Measurements from ENCODE around the gene ANKHD1. TPM values are rescaled to one million over a fixed set of nuclear protein-coding genes. Genes with fewer than 3 reads are reported as not detected.
A peak's percentile ranks its signal among the peaks of the same experiment; 100 is the strongest.

ANKHD1 gene
- total RNA-seq, 4 donors from 2014 or later, result 113 to 212 (median 164) TPM

- 65 to 78% methylated on average over 2 to 3 of the region's 3 CpGs for WGBS, 2 donors (ENCODE audit: low coverage in 1 of 2)
- H3K4me1 ChIP-seq, result peaks cover 33 to 57% (median 37%) of the 10 kb centered on the region in 4 donors
Measured at GRCh38 chr5:140549237-140550144, 147.9 kb downstream of the ANKHD1 start.

GRCh38 chr5:140550147-140551079, 148.8 kb downstream of the ANKHD1 start:
- WGBS, 2 donors (ENCODE audit: low coverage in 1 of 2), result 81 to 87% methylated on average over 2 to 11 of the region's 11 CpGs
- in situ Hi-C loops (cut with MboI; ENCODE audit: low pct_ligation_motif_present in 1 of 4, low pct_unique_long_range_greater_than_20kb in 1 of 4, low sequenced_read_pairs in 3 of 4), result loop anchor here in 1 of 4 donors (25.0 kb wide), 1 partner anchor 112 kb away; the partner anchor contains the start of genes DND1 and WDR55
- DNase-seq, result no peak

More at GRCh38 chr5:140549237-140550144, 147.9 kb downstream of the ANKHD1 start:
- H3K27me3 ChIP-seq, result no peaks in the 10 kb centered on the region
- TF ChIP-seq POLR2A (IDR thresholded peaks at IDR 0.05) (peak; percentile 36), POLR2AphosphoS5 (IDR thresholded peaks at IDR 0.05) (peak; percentile 66 to 86 (median 72)), EP300 (IDR thresholded peaks at IDR 0.05; ENCODE audit: low read depth) (no peak)
- TF ChIP-seq, protein P1, sequence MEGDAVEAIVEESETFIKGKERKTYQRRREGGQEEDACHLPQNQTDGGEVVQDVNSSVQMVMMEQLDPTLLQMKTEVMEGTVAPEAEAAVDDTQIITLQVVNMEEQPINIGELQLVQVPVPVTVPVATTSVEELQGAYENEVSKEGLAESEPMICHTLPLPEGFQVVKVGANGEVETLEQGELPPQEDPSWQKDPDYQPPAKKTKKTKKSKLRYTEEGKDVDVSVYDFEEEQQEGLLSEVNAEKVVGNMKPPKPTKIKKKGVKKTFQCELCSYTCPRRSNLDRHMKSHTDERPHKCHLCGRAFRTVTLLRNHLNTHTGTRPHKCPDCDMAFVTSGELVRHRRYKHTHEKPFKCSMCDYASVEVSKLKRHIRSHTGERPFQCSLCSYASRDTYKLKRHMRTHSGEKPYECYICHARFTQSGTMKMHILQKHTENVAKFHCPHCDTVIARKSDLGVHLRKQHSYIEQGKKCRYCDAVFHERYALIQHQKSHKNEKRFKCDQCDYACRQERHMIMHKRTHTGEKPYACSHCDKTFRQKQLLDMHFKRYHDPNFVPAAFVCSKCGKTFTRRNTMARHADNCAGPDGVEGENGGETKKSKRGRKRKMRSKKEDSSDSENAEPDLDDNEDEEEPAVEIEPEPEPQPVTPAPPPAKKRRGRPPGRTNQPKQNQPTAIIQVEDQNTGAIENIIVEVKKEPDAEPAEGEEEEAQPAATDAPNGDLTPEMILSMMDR (IDR thresholded peaks at IDR 0.05), result no peak
- peak overlapping the region; percentile 94 to 99 (median 96) for H3K27ac ChIP-seq
- intact Hi-C loops (cut with DNase I; ENCODE audit: low total_unique reads), result no loop called here
- no peaks in the 10 kb centered on the region for H3K9me3 ChIP-seq
- H3K4me3 ChIP-seq, result no peak overlapping the region
- DNase-seq, result peak; percentile 81
- in situ Hi-C loops (cut with MboI; ENCODE audit: low pct_ligation_motif_present in 1 of 4, low pct_unique_long_range_greater_than_20kb in 1 of 4, low sequenced_read_pairs in 3 of 4), result loop anchor here in 1 of 4 donors (25.0 kb wide), 1 partner anchor 113 kb away; the partner anchor contains the start of genes DND1 and WDR55
- H3K36me3 ChIP-seq, result peaks cover 0 to 19% (median 1%) of the 10 kb centered on the region in 4 donors

GRCh38 chr5:140551872-140552271, 150.2 kb downstream of the ANKHD1 start:
- no peaks in the 10 kb centered on the region for H3K9me3 ChIP-seq
- WGBS, 2 donors (ENCODE audit: low coverage in 1 of 2), result 92% methylated on average over 4 of the region's 4 CpGs; no CpG with 5 or more reads in 1 of the 2 donors

More at GRCh38 chr5:140550147-140551079, 148.8 kb downstream of the ANKHD1 start:
- Histone ChIP-seq H3K4me3 (no peak overlapping the region), H3K27ac (peak overlapping the region; percentile 94 to 99 (median 96)), H3K4me1 (peaks cover 34 to 66% (median 42%) of the 10 kb centered on the region in 4 donors), H3K36me3 (peaks cover 0 to 19% (median 0%) of the 10 kb centered on the region in 4 donors), H3K9me3 (no peaks in the 10 kb centered on the region), H3K27me3 (no peaks in the 10 kb centered on the region)
- TF ChIP-seq POLR2A (IDR thresholded peaks at IDR 0.05) (no peak), POLR2AphosphoS5 (IDR thresholded peaks at IDR 0.05) (no peak), EP300 (IDR thresholded peaks at IDR 0.05; ENCODE audit: low read depth) (no peak)
- TF ChIP-seq, protein P1 (IDR thresholded peaks at IDR 0.05), result no peak
- intact Hi-C loops (cut with DNase I; ENCODE audit: low total_unique reads), result no loop called here

More at GRCh38 chr5:140551872-140552271, 150.2 kb downstream of the ANKHD1 start:
- H3K4me1 ChIP-seq, result peaks cover 33 to 66% (median 46%) of the 10 kb centered on the region in 4 donors
- no peak overlapping the region for H3K4me3 ChIP-seq
- in situ Hi-C loops (cut with MboI; ENCODE audit: low pct_ligation_motif_present in 1 of 4, low pct_unique_long_range_greater_than_20kb in 1 of 4, low sequenced_read_pairs in 3 of 4) (loop anchor here in 1 of 4 donors (25.0 kb wide), 1 partner anchor 110 kb away; the partner anchor contains the start of genes DND1 and WDR55), intact Hi-C loops (cut with DNase I; ENCODE audit: low total_unique reads) (no loop called here)
- H3K36me3 ChIP-seq, result peaks cover 0 to 19% (median 0%) of the 10 kb centered on the region in 4 donors
- no peaks in the 10 kb centered on the region for H3K27me3 ChIP-seq
- TF ChIP-seq, protein P1 (IDR thresholded peaks at IDR 0.05), result no peak
- TF ChIP-seq POLR2AphosphoS5 (IDR thresholded peaks at IDR 0.05), result no peak
- no peak for TF ChIP-seq POLR2A (IDR thresholded peaks at IDR 0.05)
- no peak for TF ChIP-seq EP300 (IDR thresholded peaks at IDR 0.05; ENCODE audit: low read depth)
- peak overlapping the region in 3 of 4 donors; percentile 95 to 99 (median 98) for H3K27ac ChIP-seq
- DNase-seq, result no peak

All from transverse colon (tissue), 4 donors.